Renal cortical epithelial cell (primary cell): Measurements from ENCODE around the gene GALNT2. TPM values are rescaled to one million over a fixed set of nuclear protein-coding genes. Genes with fewer than 3 reads are reported as not detected.

ENCODE experiments used
- DNase-seq: peaks from one replicate; pipeline ENCODE4 v3.0.0-alpha.2; 2011; ENCODE audit warnings: low read depth
- total RNA-seq: library from RNA; depleted of rRNA; stranded (reverse); fragments of >200 nt; gene quantifications from 2 replicates; pipeline ENCODE4 v1.2.3, GENCODE V29; 2014

GALNT2 gene
- total RNA-seq, 1 donor from 2014 or later, result 119 TPM

DNA sequence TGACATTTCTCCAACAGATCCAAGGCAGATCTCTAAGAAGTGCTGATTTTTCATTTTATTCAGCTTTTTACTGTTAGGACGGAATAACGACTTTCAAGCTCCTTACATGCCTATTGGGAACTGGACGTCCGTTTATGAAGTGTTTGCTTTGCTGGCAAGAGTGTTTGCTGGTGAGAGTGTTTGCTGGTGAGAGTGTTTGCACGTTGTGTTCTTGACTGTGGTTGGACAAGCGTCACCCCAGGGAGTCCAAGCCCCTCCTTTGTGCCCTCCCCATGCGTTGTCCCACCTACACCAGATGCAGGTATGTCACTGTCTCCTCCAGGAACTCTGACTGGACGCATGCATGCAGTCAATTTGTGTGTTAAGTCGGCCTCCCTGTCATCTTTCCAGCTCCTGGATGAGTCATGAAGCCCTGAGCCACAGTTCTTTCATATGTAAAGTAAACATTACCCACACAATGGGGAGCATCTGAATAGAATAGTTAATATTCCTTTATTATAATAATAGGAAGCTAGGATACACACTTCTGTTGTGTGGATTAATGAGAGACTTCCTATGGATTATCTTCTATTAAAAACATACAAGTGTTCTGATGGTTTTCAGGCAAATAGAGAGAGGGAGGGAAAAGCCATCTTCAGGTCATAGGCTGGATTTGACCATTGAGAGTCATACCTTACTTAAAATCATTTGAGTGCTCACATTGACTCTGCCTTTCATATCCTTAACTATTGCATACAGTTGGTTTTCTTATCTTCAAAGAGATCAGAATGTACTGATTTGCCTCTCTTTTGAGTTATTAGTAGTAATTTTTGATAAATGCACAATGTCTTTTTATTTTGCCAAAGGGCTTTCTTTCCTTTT, 119.2 kb downstream of the GALNT2 start:
- DNase-seq, result peak; percentile 75

DNA sequence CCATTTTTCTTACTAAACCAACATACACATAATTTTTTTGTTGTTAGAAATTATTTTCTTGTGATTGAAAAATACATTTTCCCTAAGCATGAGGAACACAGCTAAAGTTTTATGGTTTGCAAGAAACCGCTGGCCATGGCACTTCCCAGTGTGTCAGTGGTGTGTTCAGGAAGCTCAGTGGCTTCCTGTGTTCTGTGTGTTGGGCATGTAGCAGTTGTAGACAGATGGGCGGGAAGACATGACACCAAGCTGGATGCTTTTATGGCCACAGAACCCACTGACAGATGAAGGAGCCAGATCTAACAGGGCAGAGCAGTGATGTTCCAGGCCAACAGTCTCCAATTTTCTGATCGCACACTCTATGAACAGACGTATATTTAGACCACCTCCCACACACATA, 119.8 kb downstream of the GALNT2 start:
- DNase-seq, result no peak

DNA sequence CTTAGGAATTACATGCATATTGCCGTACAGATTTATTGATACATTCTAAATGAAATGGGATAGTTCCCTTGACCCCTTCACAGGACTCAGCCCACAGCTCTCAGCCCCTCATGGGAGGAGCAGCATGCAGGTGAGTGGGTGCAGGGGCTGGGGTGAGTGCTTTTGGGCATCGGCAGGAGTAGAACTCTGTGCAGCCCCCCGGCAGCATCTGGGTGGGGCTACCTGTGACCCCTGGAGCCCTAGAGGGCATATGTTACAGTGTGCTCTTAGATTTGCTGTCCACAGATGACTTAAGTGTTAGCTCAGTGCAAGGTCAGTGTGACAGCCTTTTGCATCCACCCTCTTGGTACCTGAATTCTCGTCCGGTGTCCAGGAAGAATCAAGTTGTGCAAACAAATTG, 120.3 kb downstream of the GALNT2 start:
- DNase-seq, result no peak

DNA sequence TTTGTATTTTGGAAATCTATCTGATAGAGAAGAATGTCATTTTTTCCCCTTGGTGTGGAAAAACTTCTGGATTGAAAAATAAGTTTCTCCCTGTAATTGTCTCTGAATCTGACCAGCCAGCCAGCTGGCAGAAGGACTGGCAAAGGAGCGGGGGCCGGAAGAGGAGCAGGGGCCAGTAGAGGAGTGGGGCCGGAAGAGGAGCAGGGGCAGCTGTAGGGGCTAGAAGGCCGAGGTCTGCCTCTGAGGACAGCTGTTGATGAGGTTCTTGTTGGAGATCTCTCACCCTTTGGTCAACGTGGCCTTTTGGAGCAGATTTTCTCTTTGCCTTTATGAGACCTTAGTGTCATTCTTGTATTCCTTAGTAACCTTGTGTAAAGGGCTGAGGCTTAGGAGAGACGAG, 121.8 kb downstream of the GALNT2 start:
- DNase-seq, result no peak

DNA sequence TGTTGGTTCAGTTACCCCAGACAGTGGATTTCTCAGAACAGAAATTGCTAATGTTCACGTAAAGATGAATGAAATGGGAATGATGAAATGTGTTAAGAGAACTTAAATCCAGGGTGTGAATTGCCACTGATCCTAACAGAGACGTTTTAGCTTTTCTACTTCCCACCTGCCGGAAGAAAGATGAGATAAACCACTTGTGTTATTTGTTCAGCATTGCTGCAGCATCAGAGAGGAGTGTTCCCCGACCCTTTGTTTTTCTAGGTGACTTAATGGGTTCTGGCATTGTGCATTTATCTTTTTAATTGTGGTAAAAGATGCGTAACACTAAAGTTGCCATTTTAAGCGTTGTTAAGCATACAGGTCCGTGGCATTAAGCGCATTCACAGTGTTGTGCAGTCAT, 122.3 kb downstream of the GALNT2 start:
- no peak for DNase-seq

DNA sequence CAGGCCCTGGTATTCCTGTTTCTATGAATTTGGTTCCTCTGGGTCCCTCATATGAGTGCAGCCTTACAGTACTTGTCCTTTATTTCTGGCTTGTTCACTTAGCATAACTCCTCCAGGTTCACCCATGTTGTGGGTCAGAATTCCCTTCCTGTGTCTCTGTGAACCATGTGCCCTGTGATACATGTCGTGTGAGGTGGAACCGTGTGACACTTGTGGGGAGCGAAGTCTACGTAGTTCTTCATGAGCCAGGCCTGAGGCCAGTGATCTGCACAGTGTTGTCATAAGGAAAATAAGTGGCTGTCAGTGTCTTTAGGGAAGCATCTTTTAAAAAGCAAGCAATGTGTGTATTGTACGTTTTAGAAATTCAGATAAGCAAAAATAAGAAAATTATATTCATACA, 122.8 kb downstream of the GALNT2 start:
- no peak for DNase-seq

DNA sequence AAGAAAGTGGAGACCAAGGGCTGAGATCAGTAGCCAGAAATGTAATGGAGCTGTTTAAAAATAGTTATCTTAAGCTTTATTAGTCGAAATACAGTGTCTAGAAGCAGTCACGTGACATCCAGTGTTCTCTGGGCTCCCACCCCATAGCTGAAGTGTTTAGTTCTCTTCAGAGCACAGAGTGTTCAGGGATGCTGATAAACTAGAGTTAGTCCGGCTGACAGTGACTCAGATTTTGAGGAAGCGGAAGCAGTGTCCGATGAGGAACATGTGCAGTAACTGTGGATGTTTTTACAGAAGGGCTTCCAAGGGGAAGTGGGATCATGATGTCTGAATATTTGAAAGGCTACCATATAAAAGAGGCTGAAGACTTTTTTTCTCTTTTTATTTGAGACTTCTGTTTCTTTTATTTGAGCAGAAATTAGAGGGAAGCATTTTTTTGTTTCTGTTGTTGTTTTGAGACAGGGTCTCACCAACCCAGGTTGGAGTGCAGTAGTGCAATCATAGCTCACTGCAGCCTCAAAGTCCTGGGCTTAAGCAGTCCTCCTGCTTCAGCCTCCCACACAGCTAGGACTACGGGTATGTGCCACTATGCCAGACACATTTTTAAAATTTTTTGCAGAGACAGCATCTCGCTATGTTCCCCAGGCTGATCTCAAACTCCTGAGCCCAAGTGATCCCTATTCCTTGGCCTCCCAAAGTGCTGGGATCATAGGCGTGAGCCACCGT, 124.2 kb downstream of the GALNT2 start:
- no peak for DNase-seq

DNA sequence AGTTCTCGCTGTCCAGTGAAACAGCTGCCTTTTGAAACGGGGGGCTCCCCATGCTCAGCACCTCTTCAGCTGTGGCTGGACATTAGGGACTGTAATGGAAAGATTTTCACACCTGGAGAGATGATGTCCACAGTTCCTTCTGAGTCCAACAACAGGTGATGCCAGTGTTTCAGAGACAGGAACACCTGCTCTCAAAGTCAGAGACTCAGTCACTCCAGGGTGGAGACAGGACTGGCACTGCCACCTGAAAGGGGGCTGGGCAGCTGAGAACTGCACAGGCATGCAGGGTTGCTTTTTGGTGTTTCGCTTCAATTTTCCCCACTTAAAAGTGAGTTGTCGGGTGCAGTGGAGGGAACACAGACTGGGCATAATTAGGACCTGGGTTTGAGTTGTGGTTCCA, 124.8 kb downstream of the GALNT2 start:
- DNase-seq, result no peak

DNA sequence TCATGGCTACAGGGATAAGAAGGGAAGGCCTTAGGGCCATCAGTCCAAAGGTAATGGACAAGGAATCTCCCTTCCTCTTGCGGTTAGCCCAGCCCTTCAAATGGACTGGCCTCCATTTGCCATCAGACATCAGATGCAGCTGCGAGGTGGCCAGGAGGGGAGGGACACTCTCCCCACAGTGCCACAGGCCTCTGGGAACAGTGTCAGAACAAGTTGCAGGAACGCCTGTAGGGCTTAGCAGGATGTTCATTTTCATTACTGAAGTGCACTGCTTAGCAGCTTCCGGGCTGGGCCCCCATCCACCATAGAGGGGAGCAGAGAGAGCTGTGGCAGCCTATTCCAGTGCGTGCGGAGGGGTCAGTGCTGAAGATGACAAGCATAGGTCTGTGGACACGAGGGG, 127.5 kb downstream of the GALNT2 start:
- DNase-seq, result no peak

DNA sequence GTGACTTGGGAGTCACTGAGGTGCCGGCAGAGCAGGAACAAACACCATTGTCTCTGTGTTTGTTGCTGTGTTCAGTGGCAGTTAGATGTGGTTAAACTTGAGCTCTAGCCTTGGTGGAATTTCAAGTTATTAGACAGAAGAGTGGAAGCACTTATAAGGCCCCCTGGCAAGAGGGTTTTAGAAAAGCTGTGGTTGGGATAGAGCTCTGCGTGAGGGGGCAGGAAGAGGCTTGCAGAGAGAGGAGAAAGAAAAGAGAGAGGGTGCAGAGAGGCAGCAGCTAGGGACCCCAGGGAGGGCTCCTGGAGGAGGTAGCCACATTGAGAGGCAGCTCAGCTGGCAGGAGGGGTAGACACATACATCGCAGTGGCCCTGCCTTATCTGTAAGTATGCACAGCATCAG, 128.2 kb downstream of the GALNT2 start:
- DNase-seq, result no peak

DNA sequence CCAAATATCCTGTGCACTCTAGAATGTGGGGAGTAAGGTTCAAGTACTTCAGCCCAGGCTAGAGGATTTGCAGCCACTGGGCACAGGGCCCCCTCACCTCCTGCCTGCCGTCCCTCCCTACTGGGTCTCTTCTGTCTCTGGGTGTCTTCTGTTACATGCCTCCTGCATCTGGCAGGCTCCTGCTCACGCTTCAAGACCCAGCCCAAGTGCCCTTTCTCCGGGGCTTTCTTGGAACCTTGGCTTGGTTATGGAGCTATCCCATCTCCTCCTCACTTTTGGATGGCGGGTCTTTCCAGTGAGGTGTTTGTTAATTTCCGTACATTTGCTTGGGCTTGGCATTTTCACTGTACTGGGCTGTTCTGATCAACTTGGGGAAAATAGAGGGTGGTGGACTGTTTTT, 129.0 kb downstream of the GALNT2 start:
- no peak for DNase-seq

DNA sequence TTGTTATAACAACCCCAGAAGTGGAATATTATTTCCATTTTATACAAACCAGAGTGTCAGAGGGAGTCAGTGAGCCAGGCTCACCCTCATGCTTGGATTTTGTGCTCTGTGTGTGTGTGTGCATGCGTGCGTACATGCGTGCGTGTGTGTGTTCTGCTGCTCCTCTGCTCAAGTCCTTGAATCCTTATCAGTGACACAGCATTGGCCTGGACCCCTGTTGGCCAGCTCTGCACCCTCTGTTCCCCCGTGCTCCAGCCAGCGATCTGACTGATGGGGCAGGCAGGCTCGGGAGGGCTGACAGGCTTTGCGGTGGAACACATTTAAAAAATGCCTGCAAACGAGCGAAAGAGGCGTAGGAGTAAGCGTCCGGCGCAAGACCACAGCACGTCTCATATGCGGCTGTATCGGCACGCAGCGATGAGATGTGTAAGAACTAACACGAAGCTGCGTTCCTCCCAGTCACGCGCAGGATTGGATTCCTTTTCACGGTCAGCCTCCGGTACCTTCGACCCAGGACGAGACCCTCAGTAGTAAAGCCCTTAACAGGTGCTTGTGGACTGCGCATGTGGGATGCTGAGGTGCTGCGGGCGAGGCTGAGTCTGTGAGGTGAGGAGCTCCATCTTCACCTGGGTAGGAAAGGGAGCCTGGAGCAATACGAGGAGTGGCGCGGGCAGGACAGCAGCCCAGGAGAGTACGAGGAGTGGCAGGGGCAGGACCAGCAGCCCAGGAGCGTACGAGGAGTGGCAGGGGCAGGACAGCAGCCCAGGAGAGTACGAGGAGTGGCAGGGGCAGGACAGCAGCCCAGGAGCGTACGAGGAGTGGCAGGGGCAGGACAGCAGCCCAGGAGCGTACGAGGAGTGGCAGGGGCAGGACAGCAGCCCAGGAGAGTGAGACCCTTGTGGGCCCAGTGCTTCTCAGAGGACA, 130.9 kb downstream of the GALNT2 start:
- no peak for DNase-seq

DNA sequence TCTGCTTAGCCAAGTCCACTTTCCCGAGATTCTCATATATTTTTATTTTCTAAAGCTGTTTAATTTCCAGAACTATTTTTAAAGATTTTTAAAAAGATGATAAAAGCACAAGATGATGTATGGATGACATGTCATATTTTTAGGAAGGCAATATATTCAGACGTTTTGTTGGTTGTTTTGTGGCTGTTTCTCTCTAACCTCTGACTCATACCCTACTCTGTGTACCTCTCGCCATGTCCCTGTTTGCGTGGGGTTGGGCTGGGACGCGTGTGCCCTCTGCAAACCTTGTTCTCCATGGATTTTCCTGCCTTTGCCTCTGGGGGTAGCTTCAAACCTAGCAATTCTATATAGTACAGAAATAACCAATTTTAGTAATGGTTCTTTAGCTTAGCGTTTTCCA, 132.0 kb downstream of the GALNT2 start:
- DNase-seq, result no peak

DNA sequence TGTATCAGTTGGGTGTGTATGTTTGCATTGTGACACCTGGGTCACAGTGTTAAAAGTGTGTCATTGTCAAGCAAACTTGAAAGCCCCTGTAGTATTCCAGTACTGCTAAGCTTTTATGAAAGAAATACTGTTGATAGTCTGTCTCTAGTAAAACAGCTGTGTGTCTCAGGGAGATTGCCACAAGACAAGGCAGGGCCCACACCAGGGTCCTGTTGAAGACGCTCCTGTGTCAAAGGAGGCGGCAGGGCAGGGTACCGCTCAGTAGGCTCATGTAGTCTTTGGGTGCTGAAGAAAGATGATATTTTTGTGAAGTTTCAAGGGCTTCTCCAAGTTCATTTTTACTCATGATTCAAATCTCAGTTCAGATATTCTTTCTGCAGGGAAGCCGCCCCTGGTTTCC, 132.5 kb downstream of the GALNT2 start:
- DNase-seq, result no peak

DNA sequence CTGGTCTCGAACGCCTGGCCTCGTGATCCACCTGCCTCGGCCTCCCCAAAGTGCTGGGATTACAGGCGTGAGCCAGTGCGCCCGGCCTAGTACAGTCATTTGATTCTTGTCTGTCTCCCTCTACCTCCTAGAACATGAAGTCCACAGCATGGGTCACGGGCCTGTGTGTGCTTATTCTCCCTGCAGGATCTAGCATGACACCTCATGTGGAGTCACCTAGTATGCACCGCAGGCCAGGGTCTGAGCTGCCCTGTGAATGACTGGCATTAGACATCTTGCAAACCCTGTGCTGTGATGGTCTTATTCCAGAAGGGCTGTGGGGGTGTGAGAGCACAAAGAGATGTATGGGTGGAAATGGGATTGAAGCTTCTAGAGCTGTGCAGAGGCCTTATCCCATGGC, 133.2 kb downstream of the GALNT2 start:
- DNase-seq, result no peak

DNA sequence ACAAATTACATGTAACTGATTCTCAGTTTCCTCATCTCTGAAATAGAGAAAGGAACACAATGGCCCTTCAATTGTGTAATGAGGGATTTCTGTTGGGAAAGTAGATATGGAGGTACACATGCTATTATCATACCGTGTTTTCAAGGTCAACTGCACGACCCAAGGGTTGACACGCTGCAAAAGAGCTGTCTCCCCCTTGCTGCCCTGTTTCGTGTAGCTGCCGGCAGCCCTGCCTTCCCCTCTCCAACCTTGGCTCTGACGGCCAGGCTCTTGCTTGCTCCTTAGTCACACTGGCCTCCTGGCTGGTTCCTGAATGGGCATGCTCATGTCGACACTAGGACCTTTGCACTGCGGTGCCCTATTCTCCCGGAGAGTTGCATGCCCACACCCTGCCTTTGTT, 134.4 kb downstream of the GALNT2 start:
- no peak for DNase-seq

DNA sequence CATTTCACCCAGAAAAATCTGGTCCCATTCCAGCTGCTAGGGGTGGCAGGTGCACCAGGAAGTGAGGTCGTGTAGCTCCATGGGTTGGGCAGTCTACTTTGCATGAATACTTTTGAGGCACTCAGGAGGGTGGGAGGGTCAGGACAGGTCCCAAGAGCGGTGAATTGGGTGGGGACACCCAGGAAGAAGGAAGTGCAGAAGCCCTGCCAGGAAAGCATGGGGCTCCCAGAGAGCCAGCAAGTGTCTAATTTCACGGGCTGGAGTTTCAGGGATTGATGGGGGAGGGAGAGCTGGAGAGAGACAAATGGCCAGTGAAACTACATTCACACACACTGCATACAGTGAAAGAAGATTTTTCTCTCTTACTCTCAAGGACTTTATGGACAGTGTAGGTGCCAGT, 137.8 kb downstream of the GALNT2 start:
- peak; percentile 50 for DNase-seq

DNA sequence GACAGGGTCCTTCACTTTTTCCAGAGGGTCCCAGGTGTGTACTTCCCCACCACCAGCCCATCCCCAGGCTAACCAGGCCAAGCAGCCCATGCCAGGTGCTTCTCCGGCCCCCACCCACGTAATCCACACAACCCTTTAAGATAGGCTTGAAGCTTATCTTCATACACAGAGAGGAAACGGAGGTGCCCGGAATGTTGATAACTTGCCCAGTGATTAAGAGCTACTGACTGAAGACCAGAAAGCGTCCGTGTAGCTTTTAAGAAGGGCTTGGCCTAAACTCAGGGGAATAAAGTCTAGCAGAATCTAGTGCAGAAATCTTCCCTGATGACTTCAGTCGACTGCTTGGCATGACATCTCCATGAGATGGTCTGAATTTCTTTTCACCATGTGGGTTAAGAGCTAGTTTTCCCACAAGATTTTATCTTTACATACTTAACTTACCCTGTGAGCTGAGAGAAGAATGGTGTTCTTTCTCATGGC, 138.7 kb downstream of the GALNT2 start:
- no peak for DNase-seq

DNA sequence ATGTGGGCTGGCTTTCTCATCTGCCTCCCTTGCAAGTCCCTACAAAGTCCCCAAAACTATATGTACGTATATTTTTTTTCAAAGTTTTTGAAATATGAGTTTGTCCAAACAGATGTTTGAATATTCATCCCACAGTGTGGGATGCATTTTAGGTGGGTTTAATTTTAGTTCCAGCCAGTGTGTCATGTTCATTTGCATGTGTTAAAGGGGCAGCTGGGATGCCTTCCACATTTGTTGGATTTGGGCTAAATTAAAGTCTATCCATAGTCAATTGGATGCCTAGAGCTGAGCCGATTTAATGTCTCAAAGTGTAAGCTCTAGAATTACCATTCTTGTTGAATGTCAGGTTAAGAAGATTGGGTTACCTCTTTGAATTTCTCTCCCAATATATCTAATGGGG, 139.2 kb downstream of the GALNT2 start:
- DNase-seq, result no peak

DNA sequence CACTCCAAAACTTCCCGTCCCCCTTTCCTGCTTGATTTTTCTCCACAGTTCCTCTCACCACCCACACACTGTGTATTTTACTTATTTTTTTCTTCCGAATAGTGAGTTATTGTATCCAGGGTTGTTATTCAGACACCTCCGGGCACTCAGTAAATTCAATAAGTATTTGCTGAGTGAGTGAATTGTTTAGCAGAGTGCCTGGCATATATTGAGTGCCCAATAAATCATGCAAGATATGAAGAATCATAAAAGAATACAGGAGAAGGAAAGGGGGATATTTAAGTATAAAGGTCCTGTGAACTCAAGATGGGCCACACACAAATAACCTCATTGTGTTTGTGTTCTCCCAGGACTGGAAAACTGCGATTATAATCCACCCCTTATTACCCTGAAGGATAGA, 139.9 kb downstream of the GALNT2 start:
- DNase-seq, result no peak

DNA sequence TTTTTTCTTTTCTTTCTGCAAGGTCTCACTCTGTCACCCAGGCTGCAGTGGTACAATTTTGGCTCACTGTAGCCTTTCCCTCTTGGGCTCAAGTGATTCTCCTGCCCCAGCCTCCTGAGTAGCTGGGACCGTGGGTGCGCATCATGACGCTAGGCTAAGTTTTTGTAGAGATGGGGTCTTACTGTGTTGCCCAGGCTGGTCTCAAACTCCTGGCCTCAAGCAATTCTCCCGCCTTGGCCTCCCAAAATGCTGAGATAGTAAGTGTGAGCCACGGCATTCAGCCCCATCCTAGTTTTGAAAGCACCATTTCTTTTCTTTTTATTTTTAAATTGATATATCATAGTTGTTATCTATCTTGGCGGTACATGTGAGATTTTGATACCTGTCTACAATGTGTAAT, 140.6 kb downstream of the GALNT2 start:
- DNase-seq, result no peak

DNA sequence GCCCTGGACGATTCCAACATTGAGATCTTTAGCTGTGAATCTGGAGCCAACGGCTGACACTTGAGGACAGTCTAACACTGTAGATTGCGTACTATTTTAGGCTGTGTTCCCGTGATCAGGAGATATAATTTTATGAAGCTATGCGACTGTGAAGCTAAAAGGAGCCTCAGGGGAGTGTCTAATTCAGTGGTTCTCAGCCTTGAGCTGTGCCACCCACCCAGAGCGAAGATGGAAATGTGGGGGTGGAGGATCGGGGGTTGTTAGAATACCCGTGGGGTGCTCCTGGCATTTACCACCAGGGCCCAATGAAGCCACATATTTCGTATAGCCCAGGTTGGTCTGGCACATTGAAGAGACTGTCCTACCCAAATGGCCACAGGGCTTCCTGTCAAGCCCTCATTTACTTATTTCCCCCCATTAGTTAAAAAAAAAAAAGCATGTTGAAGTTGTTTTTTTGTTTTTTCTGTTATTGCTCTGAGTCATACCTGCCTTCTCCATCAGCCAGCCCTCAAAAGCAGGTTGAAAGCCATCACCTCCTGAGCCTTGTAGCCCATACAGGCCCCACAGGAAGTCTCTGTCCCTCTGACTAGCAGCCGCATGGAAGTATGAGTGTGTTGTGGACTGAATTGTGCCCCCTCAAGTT, 141.7 kb downstream of the GALNT2 start:
- DNase-seq, result peak; percentile 57
